Body of pancreas (tissue), 4 donors: ENCODE measurements around the gene KLHDC10.

ENCODE experiments used
- POLR2A ChIP-seq, 3 donors: fragments of 450-650 bp; IDR thresholded peaks; one replicate each; pipeline ENCODE4 v1.6.1; 2016; ENCODE audit warnings: antibody characterized with exemption in 3 of 3, mild to moderate bottlenecking in 2 of 3
- TF ChIP-seq, protein P1 (sequence below), 7 experiments: fragments of 450-650 bp in 4 of 7; fragments of 200-600 bp in 3 of 7; sonication (generic) in 3 of 7; IDR thresholded peaks; one replicate each; pipeline ENCODE4 v1.5.1; 2016 to 2019; ENCODE audit warnings: antibody characterized with exemption in 7 of 7

GRCh38 chr7:130118801-130119200, 48.5 kb downstream of the KLHDC10 start:
- TF ChIP-seq, protein P1, sequence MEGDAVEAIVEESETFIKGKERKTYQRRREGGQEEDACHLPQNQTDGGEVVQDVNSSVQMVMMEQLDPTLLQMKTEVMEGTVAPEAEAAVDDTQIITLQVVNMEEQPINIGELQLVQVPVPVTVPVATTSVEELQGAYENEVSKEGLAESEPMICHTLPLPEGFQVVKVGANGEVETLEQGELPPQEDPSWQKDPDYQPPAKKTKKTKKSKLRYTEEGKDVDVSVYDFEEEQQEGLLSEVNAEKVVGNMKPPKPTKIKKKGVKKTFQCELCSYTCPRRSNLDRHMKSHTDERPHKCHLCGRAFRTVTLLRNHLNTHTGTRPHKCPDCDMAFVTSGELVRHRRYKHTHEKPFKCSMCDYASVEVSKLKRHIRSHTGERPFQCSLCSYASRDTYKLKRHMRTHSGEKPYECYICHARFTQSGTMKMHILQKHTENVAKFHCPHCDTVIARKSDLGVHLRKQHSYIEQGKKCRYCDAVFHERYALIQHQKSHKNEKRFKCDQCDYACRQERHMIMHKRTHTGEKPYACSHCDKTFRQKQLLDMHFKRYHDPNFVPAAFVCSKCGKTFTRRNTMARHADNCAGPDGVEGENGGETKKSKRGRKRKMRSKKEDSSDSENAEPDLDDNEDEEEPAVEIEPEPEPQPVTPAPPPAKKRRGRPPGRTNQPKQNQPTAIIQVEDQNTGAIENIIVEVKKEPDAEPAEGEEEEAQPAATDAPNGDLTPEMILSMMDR (IDR thresholded peaks at IDR 0.05), result no peak
- no peak for TF ChIP-seq POLR2A (IDR thresholded peaks at IDR 0.05)
